H9 (cell line): ENCODE data around the gene SLC4A5. TPM values are rescaled to one million over a fixed set of nuclear protein-coding genes. Genes with fewer than 3 reads are reported as not detected.

Experiments used
- DNase-seq: peaks from one replicate; pipeline ENCODE4 v3.0.0-alpha.2; 2017
- H2AFZ ChIP-seq: one replicate; pipeline ENCODE4 v1.6.1; 2013; ENCODE audit warnings: mild to moderate bottlenecking, low read length, control low read depth, moderate library complexity
- H2AK5ac ChIP-seq: 2 replicates; pipeline ENCODE4 v1.6.1; 2013; ENCODE audit warnings: low read length, control low read depth, mixed read lengths; ENCODE audit not compliant: insufficient read length
- H2BK120ac ChIP-seq: one replicate; pipeline ENCODE4 v1.6.1; 2013; ENCODE audit warnings: low read depth, mild to moderate bottlenecking, low read length, control low read depth, inconsistent platforms; ENCODE audit not compliant: poor library complexity, severe bottlenecking
- H2BK12ac ChIP-seq: 2 replicates; pipeline ENCODE4 v1.6.1; 2013; ENCODE audit warnings: low read length, control low read depth, mixed read lengths, low read depth; ENCODE audit not compliant: insufficient read length
- H2BK15ac ChIP-seq: 2 replicates; pipeline ENCODE4 v1.6.1; 2013; ENCODE audit warnings: low read depth, low read length, control low read depth
- H2BK20ac ChIP-seq: one replicate; pipeline ENCODE4 v1.6.1; 2013; ENCODE audit warnings: low read depth, mild to moderate bottlenecking, low read length, control low read depth, inconsistent platforms; ENCODE audit not compliant: poor library complexity, severe bottlenecking
- H2BK5ac ChIP-seq: 2 replicates; pipeline ENCODE4 v1.6.1; 2013; ENCODE audit warnings: low read length, control low read depth, mixed read lengths; ENCODE audit not compliant: insufficient read length
- H3K14ac ChIP-seq: 2 replicates; pipeline ENCODE4 v1.6.1; 2013; ENCODE audit warnings: low read length, control low read depth; ENCODE audit not compliant: insufficient read depth
- H3K18ac ChIP-seq: 2 replicates; pipeline ENCODE4 v1.6.1; 2013; ENCODE audit warnings: low read depth, mild to moderate bottlenecking, mixed read lengths, low read length, control low read depth; ENCODE audit not compliant: insufficient read length
- H3K23ac ChIP-seq: 2 replicates; pipeline ENCODE4 v1.6.1; 2013; ENCODE audit warnings: low read length, control low read depth, mixed read lengths, low read depth; ENCODE audit not compliant: insufficient read length
- H3K23me2 ChIP-seq: 2 replicates; pipeline ENCODE4 v1.6.1; 2013; ENCODE audit warnings: low read depth, mild to moderate bottlenecking, mixed read lengths, low read length, control low read depth; ENCODE audit not compliant: insufficient read length, poor library complexity, severe bottlenecking
- H3K27ac ChIP-seq: 2 replicates; pipeline ENCODE4 v1.5.1; 2013; ENCODE audit warnings: low read length, control low read depth, mixed read lengths, low read depth; ENCODE audit not compliant: insufficient read length
- H3K27me3 ChIP-seq: 2 replicates; pipeline ENCODE4 v1.6.1; 2013; ENCODE audit warnings: low read length, control low read depth, inconsistent platforms; ENCODE audit not compliant: insufficient read depth
- H3K4ac ChIP-seq: 2 replicates; pipeline ENCODE4 v1.6.1; 2013; ENCODE audit warnings: low read depth, mild to moderate bottlenecking, control low read depth, inconsistent platforms, low read length, moderate library complexity
- H3K4me1 ChIP-seq: 2 replicates; pipeline ENCODE4 v1.6.1; 2013; ENCODE audit warnings: low read length, control low read depth, inconsistent platforms; ENCODE audit not compliant: insufficient read depth
- H3K4me2 ChIP-seq: 2 replicates; pipeline ENCODE4 v1.6.1; 2013; ENCODE audit warnings: low read length, control low read depth, mixed read lengths; ENCODE audit not compliant: insufficient read length, insufficient read depth
- H3K56ac ChIP-seq: 2 replicates; pipeline ENCODE4 v1.6.1; 2013; ENCODE audit warnings: low read depth, mild to moderate bottlenecking, mixed read lengths, low read length, control low read depth; ENCODE audit not compliant: insufficient read length
- H3K79me1 ChIP-seq: 2 replicates; pipeline ENCODE4 v1.6.1; 2013; ENCODE audit warnings: low read depth, mild to moderate bottlenecking, moderate library complexity, low read length, control low read depth, inconsistent platforms; ENCODE audit not compliant: insufficient read depth, poor library complexity, severe bottlenecking
- H3K79me2 ChIP-seq: 2 replicates; pipeline ENCODE4 v1.6.1; 2013; ENCODE audit warnings: low read length, control low read depth, inconsistent platforms; ENCODE audit not compliant: insufficient read depth
- H3K9ac ChIP-seq: 2 replicates; pipeline ENCODE4 v1.6.1; 2013; ENCODE audit warnings: low read length, control low read depth, mixed read lengths; ENCODE audit not compliant: insufficient read length; ENCODE audit errors: extremely low read depth
- H3K9me3 ChIP-seq: one replicate; pipeline ENCODE4 v1.6.1; 2013; ENCODE audit warnings: low read depth, low read length, inconsistent platforms; ENCODE audit not compliant: control insufficient read depth
- H3T11ph ChIP-seq: one replicate; pipeline ENCODE4 v1.6.1; 2013; ENCODE audit warnings: mild to moderate bottlenecking, low read length, control low read depth, inconsistent platforms
- H4K20me1 ChIP-seq: one replicate; pipeline ENCODE4 v1.6.1; 2013; ENCODE audit not compliant: control insufficient read depth, insufficient read length, insufficient read depth
- H4K5ac ChIP-seq: 2 replicates; pipeline ENCODE4 v1.6.1; 2013; ENCODE audit warnings: low read depth, mild to moderate bottlenecking, mixed read lengths, low read length, control low read depth; ENCODE audit not compliant: insufficient read length
- H4K8ac ChIP-seq: replicated peaks from 2 replicates; pipeline ENCODE4 v1.6.1; 2013; ENCODE audit warnings: low read length, control low read depth, mixed read lengths, low read depth; ENCODE audit not compliant: insufficient read length
- H4K91ac ChIP-seq: 2 replicates; pipeline ENCODE4 v1.6.1; 2013; ENCODE audit warnings: low read depth, mild to moderate bottlenecking, moderate library complexity, mixed read lengths, low read length, control low read depth; ENCODE audit not compliant: insufficient read length
- H3K27ac Mint-ChIP-seq, 3 experiments: 2 replicates in 2 of 3; 3 replicates in 1 of 3; pipeline ENCODE4 v1.8.0; 2020 to 2021; ENCODE audit warnings: mixed read lengths in 3 of 3, mild to moderate bottlenecking in 1 of 3, moderate library complexity in 1 of 3
- H3K27me3 Mint-ChIP-seq: 2 replicates; pipeline ENCODE4 v1.8.0; 2021; ENCODE audit warnings: low read depth, mild to moderate bottlenecking, moderate library complexity, mixed read lengths
- H3K36me3 Mint-ChIP-seq, 3 experiments: 2 replicates in 2 of 3; 3 replicates in 1 of 3; pipeline ENCODE4 v1.8.0; 2020 to 2021; ENCODE audit warnings: low read depth in 3 of 3, mixed read lengths in 3 of 3; ENCODE audit not compliant: insufficient read depth in 1 of 3
- H3K4me1 Mint-ChIP-seq, 2 experiments: 2 replicates each; pipeline ENCODE4 v1.8.0; 2020; ENCODE audit warnings: mixed read lengths in 2 of 2
- H3K4me3 Mint-ChIP-seq, 2 experiments: 2 replicates in 1 of 2; 3 replicates in 1 of 2; pipeline ENCODE4 v1.8.0; 2020 to 2021; ENCODE audit warnings: mild to moderate bottlenecking in 2 of 2, mixed read lengths in 2 of 2, moderate library complexity in 1 of 2
- H3K9me3 Mint-ChIP-seq, 2 experiments: 2 replicates in 1 of 2; 3 replicates in 1 of 2; pipeline ENCODE4 v1.8.0; 2020; ENCODE audit warnings: mild to moderate bottlenecking in 2 of 2, mixed read lengths in 2 of 2, moderate library complexity in 1 of 2
- CTCF ChIP-seq: fragments of 200-600 bp; sonication (generic); conservative IDR thresholded peaks from 3 replicates; pipeline ENCODE4 v1.8.0; 2021; ENCODE audit warnings: antibody characterized with exemption, mild to moderate bottlenecking
- WGBS: extraction: QIAGEN DNeasy Blood & Tissue Kit; methylation state at CpG from one replicate; pipeline ENCODE4 v1.1.7; 2013; ENCODE audit warnings: missing lambda C conversion rate, low lambda C conversion rate, mixed read lengths; ENCODE audit not compliant: insufficient read length; ENCODE audit errors: extremely low coverage; 5-methylcytosine and 5-hydroxymethylcytosine counted together
- total RNA-seq: library from RNA; stranded (reverse); gene quantifications from 2 replicates; pipeline ENCODE4 v1.2.1, GENCODE V29; 2021

Gene SLC4A5
- total RNA-seq, 1 experiment from 2014 or later: 0.50 TPM

GRCh38 chr2:74186038-74186437, 157.2 kb downstream of the SLC4A5 start:
- no peak overlapping the region for H3K14ac ChIP-seq
- no peaks in the 10 kb centered on the region for H3K27me3 ChIP-seq
- H2BK12ac ChIP-seq: no peak overlapping the region
- Mint-ChIP-seq H3K36me3 (no peaks in the 10 kb centered on the region), H3K4me3 (no peak overlapping the region), H3K27me3 (no peaks in the 10 kb centered on the region), H3K27ac (0 out of 7 replicates have a peak overlapping the region, but pooled peaks of 1 of the 3 experiments have one; percentile 60), H3K9me3 (no peaks in the 10 kb centered on the region), H3K4me1 (peaks cover 19 to 21% of the 10 kb centered on the region in 2 experiments)
- no peak overlapping the region for H4K8ac ChIP-seq
- H3K4ac ChIP-seq: no peak overlapping the region
- no peaks in the 10 kb centered on the region for H3K79me2 ChIP-seq
- H2BK15ac ChIP-seq: no peak overlapping the region
- H3K27ac ChIP-seq: no peak overlapping the region
- H2AK5ac ChIP-seq: no peak overlapping the region
- no peak overlapping the region for H3T11ph ChIP-seq
- WGBS: no CpG with 5 or more reads among the region's 9 CpGs
- no peak overlapping the region for H4K5ac ChIP-seq
- no peak overlapping the region for H2BK120ac ChIP-seq
- H2BK20ac ChIP-seq: no peak overlapping the region
- H4K91ac ChIP-seq: no peak overlapping the region
- no peak overlapping the region for H2BK5ac ChIP-seq
- H3K56ac ChIP-seq: no peak overlapping the region
- no peak for TF ChIP-seq CTCF
- no peak overlapping the region for H3K18ac ChIP-seq
- H3K23me2 ChIP-seq: no peaks in the 10 kb centered on the region
- no peak overlapping the region for H2AFZ ChIP-seq
- DNase-seq: no peak
- no peak overlapping the region for H3K23ac ChIP-seq
- no peak overlapping the region for H3K9ac ChIP-seq
- H3K4me1 ChIP-seq: peaks cover 5% of the 10 kb centered on the region; the same call in 1 of the 2 replicates
- H4K20me1 ChIP-seq: no peaks in the 10 kb centered on the region
- no peak overlapping the region for H3K4me2 ChIP-seq
- no peaks in the 10 kb centered on the region for H3K9me3 ChIP-seq
- H3K79me1 ChIP-seq: no peaks in the 10 kb centered on the region
